Daoy (cell line): ENCODE results near the gene MBOAT1. TPM values are rescaled to one million over a fixed set of nuclear protein-coding genes. Genes with fewer than 3 reads are reported as not detected.
A peak's percentile ranks its signal among the peaks of the same experiment; 100 is the strongest.
"Not testable (repeated sequence)": the region's sequence is repeated elsewhere in the genome, so short reads cannot be mapped to it uniquely, and the experiment has no call there.

Source experiments
- DNase-seq: peaks from one replicate; pipeline ENCODE4 v3.0.0-alpha.2; 2015; ENCODE audit warnings: low read depth
- total RNA-seq: library from RNA; depleted of rRNA; stranded (reverse); fragments of >200 nt; shearing (Covaris generic); gene quantifications from 2 replicates; pipeline ENCODE4 v1.2.3, GENCODE V29; 2014

MBOAT1 gene
- total RNA-seq, 1 experiment from 2014 or later: 10.5 TPM

GRCh38 chr6:20203561-20204511, 8.4 kb downstream of the MBOAT1 start:
- no peak for DNase-seq

- DNase-seq: no peak
Measured at GRCh38 chr6:20202699-20203302, 9.5 kb downstream of the MBOAT1 start.

GRCh38 chr6:20202324-20202658, 10.0 kb downstream of the MBOAT1 start:
- no peak for DNase-seq

GRCh38 chr6:20200761-20201630, 11.3 kb downstream of the MBOAT1 start:
- no peak for DNase-seq

GRCh38 chr6:20198775-20199174, 13.5 kb downstream of the MBOAT1 start:
- no peak for DNase-seq

GRCh38 chr6:20198156-20198774, 14.0 kb downstream of the MBOAT1 start:
- no peak for DNase-seq

GRCh38 chr6:20197251-20197650, 15.0 kb downstream of the MBOAT1 start:
- peak; percentile 25 for DNase-seq

- DNase-seq: no peak
Measured at GRCh38 chr6:20192625-20193024, 19.6 kb downstream of the MBOAT1 start.

GRCh38 chr6:20191992-20192391, 20.3 kb downstream of the MBOAT1 start:
- DNase-seq: no peak

- no peak for DNase-seq
Measured at GRCh38 chr6:20188630-20189075, 23.6 kb downstream of the MBOAT1 start.

GRCh38 chr6:20186981-20187380, 25.3 kb downstream of the MBOAT1 start:
- no peak for DNase-seq

GRCh38 chr6:20183706-20184105, 28.6 kb downstream of the MBOAT1 start:
- no peak for DNase-seq

- DNase-seq: peak; percentile 59
Measured at GRCh38 chr6:20182926-20183521, 29.2 kb downstream of the MBOAT1 start.

GRCh38 chr6:20182069-20182468, 30.2 kb downstream of the MBOAT1 start:
- no peak for DNase-seq

- DNase-seq: no peak
Measured at GRCh38 chr6:20180935-20181334, 31.3 kb downstream of the MBOAT1 start.

- not testable (repeated sequence) for DNase-seq
Measured at GRCh38 chr6:20179287-20180045, 32.8 kb downstream of the MBOAT1 start.

- DNase-seq: no peak
Measured at GRCh38 chr6:20178327-20178726, 33.9 kb downstream of the MBOAT1 start.

GRCh38 chr6:20175810-20176410, 36.4 kb downstream of the MBOAT1 start:
- no peak for DNase-seq

GRCh38 chr6:20173833-20174792, 38.2 kb downstream of the MBOAT1 start:
- DNase-seq: no peak
